Activated CD8-positive, alpha-beta T cell treated with anti-CD3 and anti-CD28 coated beads for 36 hours (primary cell): ENCODE measurements around the gene ERH. TPM values are rescaled to one million over a fixed set of nuclear protein-coding genes. Genes with fewer than 3 reads are reported as not detected.
"Not testable (repeated sequence)": the region's sequence is repeated elsewhere in the genome, so short reads cannot be mapped to it uniquely, and the experiment has no call there.

Source experiments
- ATAC-seq: fragments of 200-7000 bp; cut with Tn5 transposase; one replicate; pipeline ENCODE4 v1.10.0; 2021; ENCODE audit warnings: mild to moderate bottlenecking, moderate library complexity
- CTCF ChIA-PET: fragments of 350-600 bp; sonication (Branson Sonifier 250); formaldehyde crosslinking; loops from one replicate; lab custom pipeline; 2021; ENCODE audit warnings: antibody characterized with exemption; lab: Charles Lee
- POLR2A ChIA-PET: fragments of 350-600 bp; sonication (Branson Sonifier 250); formaldehyde crosslinking; loops from one replicate; lab custom pipeline; 2021; ENCODE audit warnings: antibody characterized with exemption; lab: Charles Lee
- DNase-seq: peaks from one replicate; pipeline ENCODE4 v3.0.0-alpha.2; 2020
- H3K27ac Mint-ChIP-seq: one replicate; pipeline ENCODE4 v1.8.0; 2021; ENCODE audit warnings: mild to moderate bottlenecking, mixed read lengths
- H3K27me3 Mint-ChIP-seq: one replicate; pipeline ENCODE4 v1.8.0; 2021; ENCODE audit warnings: mixed read lengths
- H3K36me3 Mint-ChIP-seq: one replicate; pipeline ENCODE4 v1.8.0; 2021; ENCODE audit warnings: low read depth, mixed read lengths
- H3K4me1 Mint-ChIP-seq: one replicate; pipeline ENCODE4 v1.8.0; 2021; ENCODE audit warnings: low read depth, mixed read lengths
- H3K4me3 Mint-ChIP-seq: one replicate; pipeline ENCODE4 v1.8.0; 2021; ENCODE audit warnings: mild to moderate bottlenecking, moderate library complexity, mixed read lengths
- H3K9me3 Mint-ChIP-seq: one replicate; pipeline ENCODE4 v1.8.0; 2021; ENCODE audit warnings: mixed read lengths
- CTCF ChIP-seq: fragments of 200-600 bp; IDR thresholded peaks from one replicate; pipeline ENCODE4 v1.8.0; 2022; ENCODE audit warnings: antibody characterized with exemption, mild to moderate bottlenecking
- intact Hi-C: fragments of 100-400 bp; cut with micrococcal nuclease; formaldehyde crosslinking; loops from one replicate; pipeline ENCODE4 v1.10.0; 2022
- total RNA-seq, 2 experiments: library from RNA; stranded (reverse); gene quantifications; one replicate each; pipeline ENCODE4 v1.2.3, GENCODE V29; 2021

The ERH gene
- total RNA-seq, 2 experiments from 2014 or later = 301 to 313 TPM

- no peak for DNase-seq
- H3K4me1 Mint-ChIP-seq = peaks cover 55% of the 10 kb centered on the region
Observed at GRCh38 chr14:69399750-69400149, 1.7 kb upstream of the ERH start.

GRCh38 chr14:69398818-69399210 lies 715 bp upstream of the ERH start:
- no peaks in the 10 kb centered on the region for H3K27me3 Mint-ChIP-seq
- ATAC-seq (peak; percentile 54), DNase-seq (peak; percentile 65)
- no peaks in the 10 kb centered on the region for H3K9me3 Mint-ChIP-seq
- peaks cover 55% of the 10 kb centered on the region for H3K4me1 Mint-ChIP-seq
- peak overlapping the region; percentile 100 for H3K27ac Mint-ChIP-seq
- peaks cover 49% of the 10 kb centered on the region for H3K36me3 Mint-ChIP-seq
- peak overlapping the region; percentile 98 for H3K4me3 Mint-ChIP-seq
- no peak for TF ChIP-seq CTCF
- CTCF ChIA-PET = interaction anchor here (0.7 to 1.7 kb wide), 4 partner anchors 41 to 269 kb away, joined by 3 to 6 read pairs (median 3); no protein-coding TSS in a partner anchor
- intact Hi-C loops = no loop called here
- POLR2A ChIA-PET = interaction anchor here (0.7 to 4.7 kb wide), 13 partner anchors 9 to 61 kb away, joined by 3 to 24 read pairs (median 7); no protein-coding TSS in a partner anchor

More at GRCh38 chr14:69399750-69400149, 1.7 kb upstream of the ERH start:
- CTCF ChIA-PET = no interaction called here
- Mint-ChIP-seq H3K27ac (no peak overlapping the region), H3K9me3 (peaks cover 2% of the 10 kb centered on the region), H3K27me3 (no peaks in the 10 kb centered on the region), H3K36me3 (peaks cover 47% of the 10 kb centered on the region), H3K4me3 (peak overlapping the region; percentile 98)
- POLR2A ChIA-PET = interaction anchor here (4.7 kb wide), 1 partner anchor 41 kb away, joined by 20 read pairs; no protein-coding TSS in a partner anchor
- intact Hi-C loops = no loop called here
- no peak for TF ChIP-seq CTCF
- no peak for ATAC-seq

DNA sequence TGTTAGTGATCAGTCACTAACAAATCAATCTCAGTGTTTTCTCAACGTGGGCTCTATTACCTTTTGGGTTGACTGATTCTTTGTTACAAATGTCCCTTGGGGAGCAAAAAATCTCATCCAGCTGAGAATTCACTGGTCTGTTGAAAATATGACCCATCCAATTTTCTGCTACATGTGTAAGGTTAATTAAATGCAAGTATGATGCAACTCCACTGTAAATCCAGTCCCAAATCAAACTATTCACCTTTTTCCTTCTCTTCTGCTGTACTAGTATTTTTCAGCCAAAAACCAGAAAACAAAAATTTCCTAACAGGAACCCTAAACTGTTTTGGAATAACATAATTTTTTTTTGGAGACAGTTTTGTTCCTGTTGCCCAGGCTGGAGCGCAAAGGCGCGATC lies 2.2 kb downstream of the ERH start:
- Mint-ChIP-seq H3K4me3 (peak overlapping the region; percentile 31), H3K4me1 (peaks cover 67% of the 10 kb centered on the region), H3K9me3 (no peaks in the 10 kb centered on the region), H3K36me3 (peaks cover 72% of the 10 kb centered on the region), H3K27me3 (no peaks in the 10 kb centered on the region), H3K27ac (peak overlapping the region; percentile 70)
- TF ChIP-seq CTCF = no peak
- POLR2A ChIA-PET = interaction anchor here (1.6 to 4.7 kb wide), 4 partner anchors 8 to 37 kb away, joined by 4 to 24 read pairs (median 21); no protein-coding TSS in a partner anchor
- ATAC-seq (no peak), DNase-seq (no peak)
- CTCF ChIA-PET = no interaction called here
- intact Hi-C loops = no loop called here

DNA sequence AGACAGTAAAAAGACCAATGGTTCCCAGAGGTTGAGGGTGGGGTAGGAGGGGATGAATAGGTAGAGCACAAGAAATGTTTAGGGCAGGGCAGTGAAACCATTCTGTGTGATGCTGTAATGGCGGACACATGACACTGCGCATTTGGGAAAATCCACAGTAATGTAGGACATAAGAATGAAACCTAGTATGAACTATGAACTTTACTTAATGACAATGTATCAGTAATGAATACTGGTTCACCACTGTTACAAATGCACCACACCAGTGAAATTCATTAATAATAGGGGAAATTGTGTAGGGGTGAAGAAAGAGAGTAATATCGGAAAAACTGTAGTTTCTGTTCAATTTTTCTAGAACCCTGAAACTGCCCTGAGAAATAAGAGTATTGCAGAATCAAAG lies 5.6 kb downstream of the ERH start:
- H3K4me3 Mint-ChIP-seq = no peak overlapping the region
- DNase-seq = no peak
- ATAC-seq = no peak
- POLR2A ChIA-PET = interaction anchor here (0.6 to 1.6 kb wide), 3 partner anchors 12 to 1278 kb away, joined by 4 to 5 read pairs (median 5); no protein-coding TSS in a partner anchor
- no peaks in the 10 kb centered on the region for H3K9me3 Mint-ChIP-seq
- H3K36me3 Mint-ChIP-seq = peaks cover 87% of the 10 kb centered on the region
- no peak for TF ChIP-seq CTCF
- H3K27ac Mint-ChIP-seq = peak overlapping the region; percentile 16
- H3K27me3 Mint-ChIP-seq = no peaks in the 10 kb centered on the region
- H3K4me1 Mint-ChIP-seq = peaks cover 71% of the 10 kb centered on the region
- intact Hi-C loops = no loop called here
- CTCF ChIA-PET = interaction anchor here (1.1 kb wide), 1 partner anchor 16 kb away, joined by 4 read pairs; no protein-coding TSS in a partner anchor

- H3K4me1 Mint-ChIP-seq = peaks cover 70% of the 10 kb centered on the region
- intact Hi-C loops, H3K27me3 Mint-ChIP-seq, H3K9me3 Mint-ChIP-seq, ATAC-seq, H3K27ac Mint-ChIP-seq, H3K4me3 Mint-ChIP-seq, DNase-seq: not testable (repeated sequence)
- H3K36me3 Mint-ChIP-seq = peaks cover 81% of the 10 kb centered on the region
- ChIA-PET CTCF (interaction anchor here (1.1 kb wide), 1 partner anchor 15 kb away, joined by 4 read pairs; no protein-coding TSS in a partner anchor), POLR2A (interaction anchor here (1.6 kb wide), 2 partner anchors 11 to 15 kb away, joined by 4 to 5 read pairs; no protein-coding TSS in a partner anchor)
Observed at GRCh38 chr14:69391400-69391799, 6.7 kb downstream of the ERH start.
